Right lobe of liver (tissue), 4 donors: Measurements from ENCODE around the gene SLC39A11.

Experiments used
- CTCF ChIP-seq, 4 donors: fragments of 200-600 bp in 3 of 4; fragments of 450-650 bp in 1 of 4; IDR thresholded peaks; one replicate each; pipeline versions ENCODE4 v1.5.1 to v1.8.0; 2016 to 2022; ENCODE audit warnings: antibody characterized with exemption in 4 of 4, mild to moderate bottlenecking in 2 of 4
- POLR2A ChIP-seq: fragments of 450-650 bp; IDR thresholded peaks from one replicate; pipeline ENCODE4 v1.6.1; 2017; ENCODE audit warnings: antibody characterized with exemption, mild to moderate bottlenecking
- donor health status: DM: no; HTN: no; CAD: no.
- donor health status: DM: no; HTN: no; CAD: no.
- donor health status: DM: no; HTN: yes; CAD: no.

DNA sequence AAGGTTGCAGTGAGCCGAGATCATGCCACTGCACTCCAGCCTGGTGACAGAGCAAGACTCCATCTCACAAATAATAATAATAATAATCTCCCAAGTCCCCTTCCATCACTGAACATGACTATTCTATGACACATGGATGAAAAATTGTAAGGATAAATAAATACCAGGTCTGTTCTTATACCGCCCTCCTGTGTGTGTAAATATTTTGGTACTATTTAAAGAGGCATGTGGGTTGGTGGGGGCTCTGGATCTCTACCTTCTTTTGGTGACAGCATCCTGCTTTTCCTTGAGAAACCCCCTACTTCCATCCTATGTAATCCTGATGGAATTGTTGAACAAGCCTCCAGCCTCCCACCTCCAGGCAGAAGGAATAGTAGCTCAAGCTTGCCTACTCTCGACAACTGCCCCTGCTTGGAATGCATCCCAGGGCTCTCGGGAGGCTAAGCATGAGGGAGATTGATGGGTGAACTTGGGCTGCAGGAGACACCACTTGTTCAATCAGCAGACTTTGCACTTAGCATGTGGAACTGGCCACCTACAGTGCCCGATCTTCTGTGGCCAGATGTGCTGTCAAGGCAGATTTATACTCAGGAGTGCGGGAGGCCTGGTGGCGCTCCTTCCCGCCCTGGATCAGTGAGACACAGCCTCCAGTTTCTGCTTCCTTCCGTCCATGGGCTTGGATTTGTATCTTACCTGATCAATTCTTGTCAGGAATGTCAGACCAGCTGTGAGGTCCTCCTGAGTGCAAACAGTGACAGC is 287.4 kb downstream of the SLC39A11 start:
- TF ChIP-seq CTCF (IDR thresholded peaks at IDR 0.05) (no peak), POLR2A (no peak)
